Activated CD4-positive, alpha-beta T cell treated with anti-CD3 and anti-CD28 coated beads for 36 hours (primary cell): Measurements from ENCODE around the gene HOXA9. TPM values are rescaled to one million over a fixed set of nuclear protein-coding genes. Genes with fewer than 3 reads are reported as not detected.

Experiments used
- ATAC-seq: fragments of 200-7000 bp; cut with Tn5 transposase; one replicate; pipeline ENCODE4 v1.10.0; 2021; ENCODE audit warnings: mild to moderate bottlenecking, moderate library complexity
- CTCF ChIA-PET: fragments of 350-600 bp; sonication (Branson Sonifier 250); formaldehyde crosslinking; loops from one replicate; lab custom pipeline; 2021; ENCODE audit warnings: antibody characterized with exemption; lab: Charles Lee
- POLR2A ChIA-PET: fragments of 350-600 bp; sonication (Branson Sonifier 250); formaldehyde crosslinking; loops from one replicate; lab custom pipeline; 2021; ENCODE audit warnings: antibody characterized with exemption, inconsistent platforms; lab: Charles Lee
- DNase-seq: peaks from one replicate; pipeline ENCODE4 v3.0.0-alpha.2; 2020
- H3K27ac Mint-ChIP-seq: one replicate; pipeline ENCODE4 v1.8.0; 2021; ENCODE audit warnings: mixed read lengths
- H3K27me3 Mint-ChIP-seq: one replicate; pipeline ENCODE4 v1.8.0; 2021; ENCODE audit warnings: mixed read lengths
- H3K36me3 Mint-ChIP-seq: one replicate; pipeline ENCODE4 v1.8.0; 2021; ENCODE audit warnings: low read depth, mixed read lengths
- H3K4me1 Mint-ChIP-seq: one replicate; pipeline ENCODE4 v1.8.0; 2021; ENCODE audit warnings: mixed read lengths
- H3K4me3 Mint-ChIP-seq: one replicate; pipeline ENCODE4 v1.8.0; 2021; ENCODE audit warnings: mild to moderate bottlenecking, moderate library complexity, mixed read lengths
- H3K9me3 Mint-ChIP-seq: one replicate; pipeline ENCODE4 v1.8.0; 2021; ENCODE audit warnings: low read depth, mixed read lengths
- intact Hi-C, 2 experiments: fragments of 100-400 bp; cut with DNase I in 1 of 2; cut with micrococcal nuclease in 1 of 2; formaldehyde crosslinking; loops; one replicate each; pipeline versions ENCODE4 v1.14.2 to v1.15.1; 2022 to 2024; cut with DNase I, micrococcal nuclease
- total RNA-seq, 2 experiments: library from RNA; stranded (reverse); gene quantifications; one replicate each; pipeline ENCODE4 v1.2.3, GENCODE V29; 2021

The HOXA9 gene
- total RNA-seq, 2 experiments from 2014 or later: not detected

GRCh38 chr7:27160546-27161213, 4.7 kb downstream of the HOXA9 start:
- ATAC-seq: peak; percentile 50
- ChIA-PET POLR2A (no interaction called here), CTCF (interaction anchor here (0.6 to 3.2 kb wide), 25 partner anchors 9 to 791 kb away, joined by 3 to 25 read pairs (median 5); partner anchors contain the start of genes HOXA1, HOXA11 and HOXA6)
- peak overlapping the region; percentile 62 for H3K4me3 Mint-ChIP-seq
- peak; percentile 91 for DNase-seq
- H3K4me1 Mint-ChIP-seq: peaks cover 24% of the 10 kb centered on the region
- H3K36me3 Mint-ChIP-seq: no peaks in the 10 kb centered on the region
- H3K9me3 Mint-ChIP-seq: no peaks in the 10 kb centered on the region
- intact Hi-C loops: loop anchor here (1.0 to 2.0 kb wide), 6 partner anchors 306 to 792 kb away; no protein-coding TSS in a partner anchor
- peaks cover 74% of the 10 kb centered on the region for H3K27me3 Mint-ChIP-seq
- H3K27ac Mint-ChIP-seq: no peak overlapping the region

GRCh38 chr7:27160145-27160545, 5.2 kb downstream of the HOXA9 start:
- no peaks in the 10 kb centered on the region for H3K36me3 Mint-ChIP-seq
- no peak for DNase-seq
- peak overlapping the region; percentile 4 for H3K4me3 Mint-ChIP-seq
- H3K27ac Mint-ChIP-seq: no peak overlapping the region
- ATAC-seq: peak; percentile 45
- H3K9me3 Mint-ChIP-seq: no peaks in the 10 kb centered on the region
- intact Hi-C loops: loop anchor here (2.0 kb wide), 2 partner anchors 783 to 791 kb away; no protein-coding TSS in a partner anchor
- peaks cover 27% of the 10 kb centered on the region for H3K4me1 Mint-ChIP-seq
- CTCF ChIA-PET: interaction anchor here (1.0 to 3.2 kb wide), 12 partner anchors 8 to 791 kb away, joined by 3 to 25 read pairs (median 6); partner anchors contain the start of genes HOXA1 and HOXA11
- peaks cover 77% of the 10 kb centered on the region for H3K27me3 Mint-ChIP-seq
- POLR2A ChIA-PET: no interaction called here

- POLR2A ChIA-PET: no interaction called here
- Mint-ChIP-seq H3K36me3 (no peaks in the 10 kb centered on the region), H3K9me3 (no peaks in the 10 kb centered on the region), H3K4me1 (peaks cover 30% of the 10 kb centered on the region), H3K27me3 (peaks cover 79% of the 10 kb centered on the region), H3K4me3 (peak overlapping the region; percentile 4), H3K27ac (no peak overlapping the region)
- CTCF ChIA-PET: interaction anchor here (0.8 to 1.7 kb wide), 12 partner anchors 9 to 1308 kb away, joined by 3 to 6 read pairs (median 4); no protein-coding TSS in a partner anchor
- intact Hi-C loops: loop anchor here (2.0 to 5.0 kb wide), 4 partner anchors 39 to 791 kb away; partner anchors contain the start of gene HOXA1 (in 1 of the 2)
- no peak for ATAC-seq
- no peak for DNase-seq
Measured at GRCh38 chr7:27159266-27160144, 5.8 kb downstream of the HOXA9 start.

GRCh38 chr7:27158436-27159265, 6.7 kb downstream of the HOXA9 start:
- Mint-ChIP-seq H3K27me3 (peaks cover 78% of the 10 kb centered on the region), H3K9me3 (no peaks in the 10 kb centered on the region), H3K36me3 (no peaks in the 10 kb centered on the region), H3K27ac (no peak overlapping the region), H3K4me1 (peaks cover 29% of the 10 kb centered on the region), H3K4me3 (peak overlapping the region; percentile 4)
- ChIA-PET CTCF (interaction anchor here (0.8 to 1.7 kb wide), 11 partner anchors 8 to 1307 kb away, joined by 3 to 6 read pairs (median 5); no protein-coding TSS in a partner anchor), POLR2A (no interaction called here)
- ATAC-seq (no peak), DNase-seq (no peak)
- intact Hi-C loops: loop anchor here (2.0 to 5.0 kb wide), 2 partner anchors 40 to 61 kb away; partner anchors contain the start of gene HOXA1 (in 1 of the 2)

GRCh38 chr7:27157702-27158431, 7.5 kb downstream of the HOXA9 start:
- Mint-ChIP-seq H3K4me1 (peaks cover 29% of the 10 kb centered on the region), H3K27me3 (peaks cover 78% of the 10 kb centered on the region), H3K9me3 (no peaks in the 10 kb centered on the region), H3K27ac (no peak overlapping the region), H3K4me3 (no peak overlapping the region), H3K36me3 (no peaks in the 10 kb centered on the region)
- ATAC-seq: no peak
- intact Hi-C loops: loop anchor here (2.0 to 5.0 kb wide), 3 partner anchors 15 to 61 kb away; partner anchors contain the start of gene HOXA1 (in 1 of the 2)
- no peak for DNase-seq
- CTCF ChIA-PET: interaction anchor here (1.2 kb wide), 1 partner anchor 26 kb away, joined by 3 read pairs; no protein-coding TSS in a partner anchor
- POLR2A ChIA-PET: no interaction called here

- H3K9me3 Mint-ChIP-seq: no peaks in the 10 kb centered on the region
- no peak for DNase-seq
- intact Hi-C loops: loop anchor here (1.0 to 5.0 kb wide), 3 partner anchors 8 to 60 kb away; partner anchors contain the start of genes HOXA1 (in 1 of the 2) and HOXA9 (in 1 of the 2)
- no peak overlapping the region for H3K27ac Mint-ChIP-seq
- peaks cover 76% of the 10 kb centered on the region for H3K27me3 Mint-ChIP-seq
- no peak overlapping the region for H3K4me3 Mint-ChIP-seq
- peaks cover 30% of the 10 kb centered on the region for H3K4me1 Mint-ChIP-seq
- no peaks in the 10 kb centered on the region for H3K36me3 Mint-ChIP-seq
- ChIA-PET CTCF (interaction anchor here (0.7 to 1.1 kb wide), 3 partner anchors 23 to 38 kb away, joined by 3 read pairs; no protein-coding TSS in a partner anchor), POLR2A (no interaction called here)
- no peak for ATAC-seq
Measured at GRCh38 chr7:27156916-27157701, 8.2 kb downstream of the HOXA9 start.

GRCh38 chr7:27156508-27156898, 8.8 kb downstream of the HOXA9 start, which contains the start of gene HOXA7:
HOXA7 (minus strand) TSS chr7:27156675; CDS start chr7:27156545, 130 bp downstream.
- Mint-ChIP-seq H3K27me3 (peaks cover 79% of the 10 kb centered on the region), H3K9me3 (no peaks in the 10 kb centered on the region), H3K36me3 (no peaks in the 10 kb centered on the region), H3K4me1 (peaks cover 36% of the 10 kb centered on the region), H3K27ac (no peak within 1 kb of the TSS), H3K4me3 (peak within 1 kb of the TSS; percentile 41)
- intact Hi-C loops: loop anchor here (1.0 to 5.0 kb wide), 3 partner anchors 9 to 59 kb away; partner anchors contain the start of genes HOXA1 (in 1 of the 2) and HOXA9 (in 1 of the 2)
- DNase-seq (no peak), ATAC-seq (no peak)
- ChIA-PET CTCF (interaction anchor here (0.7 to 1.1 kb wide), 3 partner anchors 24 to 38 kb away, joined by 3 read pairs; no protein-coding TSS in a partner anchor), POLR2A (no interaction called here)

- H3K36me3 Mint-ChIP-seq: no peaks in the 10 kb centered on the region
- peaks cover 39% of the 10 kb centered on the region for H3K4me1 Mint-ChIP-seq
- intact Hi-C loops: loop anchor here (1.0 to 5.0 kb wide), 4 partner anchors 9 to 59 kb away; partner anchors contain the start of genes HOXA1 (in 1 of the 2) and HOXA9 (in 1 of the 2)
- no peak overlapping the region for H3K27ac Mint-ChIP-seq
- H3K4me3 Mint-ChIP-seq: peak overlapping the region; percentile 41
- DNase-seq (no peak), ATAC-seq (no peak)
- CTCF ChIA-PET: interaction anchor here (0.8 to 1.1 kb wide), 3 partner anchors 26 to 786 kb away, joined by 3 to 4 read pairs (median 3); no protein-coding TSS in a partner anchor
- POLR2A ChIA-PET: no interaction called here
- H3K9me3 Mint-ChIP-seq: no peaks in the 10 kb centered on the region
- H3K27me3 Mint-ChIP-seq: peaks cover 81% of the 10 kb centered on the region
Measured at GRCh38 chr7:27155816-27156507, 9.4 kb downstream of the HOXA9 start.
